IPS-18c (cell line): Measurements from ENCODE around the gene ILDR1.

Experiments used
- H3K4me3 ChIP-seq: 2 replicates; pipeline ENCODE4 v1.7.0; 2013; ENCODE audit warnings: low read depth, mild to moderate bottlenecking, low read length, moderate library complexity; ENCODE audit not compliant: insufficient read depth
- H3K9me3 ChIP-seq: one replicate; pipeline ENCODE4 v1.6.1; 2013; ENCODE audit warnings: mild to moderate bottlenecking, low read length, moderate library complexity; ENCODE audit not compliant: control insufficient read depth, insufficient read depth

ILDR1 gene

GRCh38 chr3:122000936-122001605 is 21.0 kb downstream of the ILDR1 start:
- H3K4me3 ChIP-seq = no peak overlapping the region

GRCh38 chr3:121999931-122000330 is 22.1 kb downstream of the ILDR1 start:
- Histone ChIP-seq H3K4me3 (no peak overlapping the region), H3K9me3 (no peaks in the 10 kb centered on the region)

More at GRCh38 chr3:122000936-122001605, 21.0 kb downstream of the ILDR1 start:
- no peaks in the 10 kb centered on the region for H3K9me3 ChIP-seq

- Histone ChIP-seq H3K9me3 (no peaks in the 10 kb centered on the region), H3K4me3 (no peak overlapping the region)
These were observed 23.2 kb downstream of the ILDR1 start for GRCh38 chr3:121998611-121999473.

GRCh38 chr3:121998030-121998580 is 23.9 kb downstream of the ILDR1 start:
- H3K4me3 ChIP-seq = no peak overlapping the region
- H3K9me3 ChIP-seq = no peaks in the 10 kb centered on the region

- no peak overlapping the region for H3K4me3 ChIP-seq
- no peaks in the 10 kb centered on the region for H3K9me3 ChIP-seq
These were observed 24.7 kb downstream of the ILDR1 start for GRCh38 chr3:121997372-121997771.

GRCh38 chr3:121996441-121996840 is 25.6 kb downstream of the ILDR1 start:
- no peaks in the 10 kb centered on the region for H3K9me3 ChIP-seq
- H3K4me3 ChIP-seq = no peak overlapping the region

GRCh38 chr3:121995161-121996137 is 26.6 kb downstream of the ILDR1 start:
- Histone ChIP-seq H3K4me3 (no peak overlapping the region), H3K9me3 (no peaks in the 10 kb centered on the region)

GRCh38 chr3:121994551-121994950 is 27.5 kb downstream of the ILDR1 start:
- Histone ChIP-seq H3K9me3 (no peaks in the 10 kb centered on the region), H3K4me3 (no peak overlapping the region)

- Histone ChIP-seq H3K9me3 (no peaks in the 10 kb centered on the region), H3K4me3 (no peak overlapping the region)
These were observed 29.2 kb downstream of the ILDR1 start for GRCh38 chr3:121992601-121993560.

- H3K4me3 ChIP-seq = no peak overlapping the region
- no peaks in the 10 kb centered on the region for H3K9me3 ChIP-seq
These were observed 32.1 kb downstream of the ILDR1 start for GRCh38 chr3:121989943-121990342.

- Histone ChIP-seq H3K4me3 (no peak overlapping the region), H3K9me3 (no peaks in the 10 kb centered on the region)
These were observed 33.9 kb downstream of the ILDR1 start for GRCh38 chr3:121988146-121988545.

GRCh38 chr3:121985846-121986245 is 36.2 kb downstream of the ILDR1 start:
- Histone ChIP-seq H3K9me3 (no peaks in the 10 kb centered on the region), H3K4me3 (no peak overlapping the region)

- Histone ChIP-seq H3K9me3 (no peaks in the 10 kb centered on the region), H3K4me3 (no peak overlapping the region)
These were observed 40.6 kb downstream of the ILDR1 start for GRCh38 chr3:121981473-121981872.

GRCh38 chr3:121980450-121980796 is 41.6 kb downstream of the ILDR1 start:
- Histone ChIP-seq H3K9me3 (no peaks in the 10 kb centered on the region), H3K4me3 (no peak overlapping the region)

GRCh38 chr3:121979734-121980449 is 42.2 kb downstream of the ILDR1 start:
- no peaks in the 10 kb centered on the region for H3K9me3 ChIP-seq
- H3K4me3 ChIP-seq = no peak overlapping the region

- H3K9me3 ChIP-seq = peaks cover 5% of the 10 kb centered on the region
- H3K4me3 ChIP-seq = no peak overlapping the region
These were observed 42.8 kb downstream of the ILDR1 start for GRCh38 chr3:121979246-121979645.
